Measurements from ENCODE around the gene OR6S1. TPM values are rescaled to one million over a fixed set of nuclear protein-coding genes. Genes with fewer than 3 reads are reported as not detected.

Gene OR6S1
- total and polyA plus RNA-seq, 2 experiments from 2014 or later: not detected

- TF ChIP-seq, protein P1, sequence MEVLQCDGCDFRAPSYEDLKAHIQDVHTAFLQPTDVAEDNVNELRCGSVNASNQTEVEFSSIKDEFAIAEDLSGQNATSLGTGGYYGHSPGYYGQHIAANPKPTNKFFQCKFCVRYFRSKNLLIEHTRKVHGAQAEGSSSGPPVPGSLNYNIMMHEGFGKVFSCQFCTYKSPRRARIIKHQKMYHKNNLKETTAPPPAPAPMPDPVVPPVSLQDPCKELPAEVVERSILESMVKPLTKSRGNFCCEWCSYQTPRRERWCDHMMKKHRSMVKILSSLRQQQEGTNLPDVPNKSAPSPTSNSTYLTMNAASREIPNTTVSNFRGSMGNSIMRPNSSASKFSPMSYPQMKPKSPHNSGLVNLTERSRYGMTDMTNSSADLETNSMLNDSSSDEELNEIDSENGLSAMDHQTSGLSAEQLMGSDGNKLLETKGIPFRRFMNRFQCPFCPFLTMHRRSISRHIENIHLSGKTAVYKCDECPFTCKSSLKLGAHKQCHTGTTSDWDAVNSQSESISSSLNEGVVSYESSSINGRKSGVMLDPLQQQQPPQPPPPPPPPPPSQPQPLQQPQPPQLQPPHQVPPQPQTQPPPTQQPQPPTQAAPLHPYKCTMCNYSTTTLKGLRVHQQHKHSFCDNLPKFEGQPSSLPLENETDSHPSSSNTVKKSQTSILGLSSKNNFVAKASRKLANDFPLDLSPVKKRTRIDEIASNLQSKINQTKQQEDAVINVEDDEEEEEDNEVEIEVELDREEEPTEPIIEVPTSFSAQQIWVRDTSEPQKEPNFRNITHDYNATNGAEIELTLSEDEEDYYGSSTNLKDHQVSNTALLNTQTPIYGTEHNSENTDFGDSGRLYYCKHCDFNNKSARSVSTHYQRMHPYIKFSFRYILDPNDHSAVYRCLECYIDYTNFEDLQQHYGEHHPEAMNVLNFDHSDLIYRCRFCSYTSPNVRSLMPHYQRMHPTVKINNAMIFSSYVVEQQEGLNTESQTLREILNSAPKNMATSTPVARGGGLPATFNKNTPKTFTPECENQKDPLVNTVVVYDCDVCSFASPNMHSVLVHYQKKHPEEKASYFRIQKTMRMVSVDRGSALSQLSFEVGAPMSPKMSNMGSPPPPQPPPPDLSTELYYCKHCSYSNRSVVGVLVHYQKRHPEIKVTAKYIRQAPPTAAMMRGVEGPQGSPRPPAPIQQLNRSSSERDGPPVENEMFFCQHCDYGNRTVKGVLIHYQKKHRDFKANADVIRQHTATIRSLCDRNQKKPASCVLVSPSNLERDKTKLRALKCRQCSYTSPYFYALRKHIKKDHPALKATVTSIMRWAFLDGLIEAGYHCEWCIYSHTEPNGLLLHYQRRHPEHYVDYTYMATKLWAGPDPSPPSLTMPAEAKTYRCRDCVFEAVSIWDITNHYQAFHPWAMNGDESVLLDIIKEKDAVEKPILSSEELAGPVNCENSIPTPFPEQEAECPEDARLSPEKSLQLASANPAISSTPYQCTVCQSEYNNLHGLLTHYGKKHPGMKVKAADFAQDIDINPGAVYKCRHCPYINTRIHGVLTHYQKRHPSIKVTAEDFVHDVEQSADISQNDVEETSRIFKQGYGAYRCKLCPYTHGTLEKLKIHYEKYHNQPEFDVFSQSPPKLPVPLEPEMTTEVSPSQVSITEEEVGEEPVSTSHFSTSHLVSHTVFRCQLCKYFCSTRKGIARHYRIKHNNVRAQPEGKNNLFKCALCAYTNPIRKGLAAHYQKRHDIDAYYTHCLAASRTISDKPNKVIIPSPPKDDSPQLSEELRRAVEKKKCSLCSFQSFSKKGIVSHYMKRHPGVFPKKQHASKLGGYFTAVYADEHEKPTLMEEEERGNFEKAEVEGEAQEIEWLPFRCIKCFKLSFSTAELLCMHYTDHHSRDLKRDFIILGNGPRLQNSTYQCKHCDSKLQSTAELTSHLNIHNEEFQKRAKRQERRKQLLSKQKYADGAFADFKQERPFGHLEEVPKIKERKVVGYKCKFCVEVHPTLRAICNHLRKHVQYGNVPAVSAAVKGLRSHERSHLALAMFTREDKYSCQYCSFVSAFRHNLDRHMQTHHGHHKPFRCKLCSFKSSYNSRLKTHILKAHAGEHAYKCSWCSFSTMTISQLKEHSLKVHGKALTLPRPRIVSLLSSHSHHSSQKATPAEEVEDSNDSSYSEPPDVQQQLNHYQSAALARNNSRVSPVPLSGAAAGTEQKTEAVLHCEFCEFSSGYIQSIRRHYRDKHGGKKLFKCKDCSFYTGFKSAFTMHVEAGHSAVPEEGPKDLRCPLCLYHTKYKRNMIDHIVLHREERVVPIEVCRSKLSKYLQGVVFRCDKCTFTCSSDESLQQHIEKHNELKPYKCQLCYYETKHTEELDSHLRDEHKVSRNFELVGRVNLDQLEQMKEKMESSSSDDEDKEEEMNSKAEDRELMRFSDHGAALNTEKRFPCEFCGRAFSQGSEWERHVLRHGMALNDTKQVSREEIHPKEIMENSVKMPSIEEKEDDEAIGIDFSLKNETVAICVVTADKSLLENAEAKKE (CRISPR knock-in tag; IDR thresholded peaks at IDR 0.05): no peak
- TF ChIP-seq ZNF114 (CRISPR knock-in tag; IDR thresholded peaks at IDR 0.05) (no peak), NANOG (IDR thresholded peaks at IDR 0.05; ENCODE audit: borderline replicate concordance) (no peak), EZH2 (IDR thresholded peaks at IDR 0.05; ENCODE audit: low read depth, unreplicated experiment) (no peak), CTCF (conservative IDR thresholded peaks at IDR 0.05; ENCODE audit: low read depth in 2 of 2) (no peak), CREB1 (CRISPR knock-in tag; IDR thresholded peaks at IDR 0.05; ENCODE audit: low read depth) (no peak), ZNF331 (CRISPR knock-in tag; IDR thresholded peaks at IDR 0.05; ENCODE audit: low read depth) (no peak)
- TF ChIP-seq, protein P2, sequence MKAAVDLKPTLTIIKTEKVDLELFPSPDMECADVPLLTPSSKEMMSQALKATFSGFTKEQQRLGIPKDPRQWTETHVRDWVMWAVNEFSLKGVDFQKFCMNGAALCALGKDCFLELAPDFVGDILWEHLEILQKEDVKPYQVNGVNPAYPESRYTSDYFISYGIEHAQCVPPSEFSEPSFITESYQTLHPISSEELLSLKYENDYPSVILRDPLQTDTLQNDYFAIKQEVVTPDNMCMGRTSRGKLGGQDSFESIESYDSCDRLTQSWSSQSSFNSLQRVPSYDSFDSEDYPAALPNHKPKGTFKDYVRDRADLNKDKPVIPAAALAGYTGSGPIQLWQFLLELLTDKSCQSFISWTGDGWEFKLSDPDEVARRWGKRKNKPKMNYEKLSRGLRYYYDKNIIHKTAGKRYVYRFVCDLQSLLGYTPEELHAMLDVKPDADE (IDR thresholded peaks at IDR 0.05): no peak
Observed at GRCh38 chr14:20659813-20660395, 18.4 kb upstream of the OR6S1 start (continued).
